ENCODE measurements around the gene PM20D1.
A peak's percentile ranks its signal among the peaks of the same experiment; 100 is the strongest.
"Not testable (repeated sequence)": the region's sequence is repeated elsewhere in the genome, so short reads cannot be mapped to it uniquely, and the experiment has no call there.

Gene PM20D1

GRCh38 chr1:205849619-205850355 is at the start of gene PM20D1:
PM20D1 (minus strand) TSS chr1:205850132; CDS start chr1:205850072, 60 bp downstream.
- no peak for DNase-seq

GRCh38 chr1:205896351-205896750 is 46.4 kb upstream of the PM20D1 start:
- DNase-seq: no peak

GRCh38 chr1:205894119-205894518 is 44.2 kb upstream of the PM20D1 start:
- not testable (repeated sequence) for DNase-seq

GRCh38 chr1:205892175-205892574 is 42.2 kb upstream of the PM20D1 start:
- not testable (repeated sequence) for DNase-seq

GRCh38 chr1:205891481-205891880 is 41.5 kb upstream of the PM20D1 start:
- peak; percentile 32 for DNase-seq

GRCh38 chr1:205890631-205891030 is 40.7 kb upstream of the PM20D1 start:
- not testable (repeated sequence) for DNase-seq

- peak; percentile 77 for DNase-seq
Measured at GRCh38 chr1:205889706-205890105, 39.8 kb upstream of the PM20D1 start.

GRCh38 chr1:205889006-205889405 is 39.1 kb upstream of the PM20D1 start:
- DNase-seq: not testable (repeated sequence)

- no peak for DNase-seq
Measured at GRCh38 chr1:205883792-205884191, 33.9 kb upstream of the PM20D1 start.

- DNase-seq: no peak
Measured at GRCh38 chr1:205880923-205881322, 31.0 kb upstream of the PM20D1 start.

- DNase-seq: no peak
Measured at GRCh38 chr1:205879974-205880373, 30.0 kb upstream of the PM20D1 start.

GRCh38 chr1:205878026-205878425 is 28.1 kb upstream of the PM20D1 start:
- no peak for DNase-seq

- not testable (repeated sequence) for DNase-seq
Measured at GRCh38 chr1:205873148-205873547, 23.2 kb upstream of the PM20D1 start.

- DNase-seq: no peak
Measured at GRCh38 chr1:205870236-205870635, 20.3 kb upstream of the PM20D1 start.

- DNase-seq: no peak
Measured at GRCh38 chr1:205861540-205861939, 11.6 kb upstream of the PM20D1 start.

- no peak for DNase-seq
Measured at GRCh38 chr1:205858141-205858961, 8.4 kb upstream of the PM20D1 start.

- DNase-seq: not testable (repeated sequence)
Measured at GRCh38 chr1:205857501-205857900, 7.6 kb upstream of the PM20D1 start.

GRCh38 chr1:205856433-205856832 is 6.5 kb upstream of the PM20D1 start:
- no peak for DNase-seq

- DNase-seq: no peak
Measured at GRCh38 chr1:205852969-205853368, 3.0 kb upstream of the PM20D1 start.

- no peak for DNase-seq
Measured at GRCh38 chr1:205851993-205852392, 2.1 kb upstream of the PM20D1 start.

- DNase-seq: no peak
Measured at GRCh38 chr1:205843036-205843859, 6.7 kb downstream of the PM20D1 start.

- DNase-seq: no peak
Measured at GRCh38 chr1:205842229-205842628, 7.7 kb downstream of the PM20D1 start.
